Measurements from ENCODE around the gene SORL1-AS1.

DNA sequence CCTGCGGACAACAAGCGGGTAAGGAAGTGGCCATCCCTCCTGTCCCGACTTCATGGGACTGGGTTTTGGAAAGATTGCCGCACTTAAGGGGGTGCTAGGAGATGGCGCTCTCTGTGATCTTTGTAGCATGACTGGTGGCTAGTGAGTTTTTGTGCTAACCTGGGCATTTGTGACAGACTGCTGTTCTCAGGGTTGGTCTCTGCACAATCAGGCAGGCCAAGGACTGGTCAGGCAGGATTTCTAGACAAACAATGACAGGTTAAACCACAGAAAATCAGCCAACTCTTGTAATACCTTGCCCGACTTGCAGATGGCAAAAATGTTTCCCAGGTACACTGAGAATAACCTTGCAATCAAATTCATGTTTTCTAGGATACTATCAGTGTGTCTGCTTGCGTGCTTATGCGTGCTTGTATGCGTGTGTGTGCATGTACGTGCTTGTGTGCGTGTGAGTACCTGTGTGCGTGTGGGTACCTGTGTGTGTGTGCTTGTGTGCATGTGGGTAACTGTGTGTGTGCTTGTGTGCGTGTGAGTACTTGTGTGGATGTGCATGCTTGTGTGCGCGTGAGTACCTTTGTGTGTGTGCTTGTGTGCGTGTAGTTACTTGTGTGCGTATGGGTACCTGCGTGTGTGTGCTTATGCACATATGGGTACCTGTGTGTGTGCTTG, 25.6 kb upstream of the SORL1-AS1 start:
- TF ChIP-seq ZBTB7A (IDR thresholded peaks at IDR 0.05; ENCODE audit: low read depth) (no peak), TAF1 (IDR thresholded peaks at IDR 0.05; ENCODE audit: low read depth) (no peak), EGR1 (IDR thresholded peaks at IDR 0.05) (no peak)
